Measurements from ENCODE around the gene GDPD5. TPM values are rescaled to one million over a fixed set of nuclear protein-coding genes. Genes with fewer than 3 reads are reported as not detected.

GDPD5 gene
- total RNA-seq, 2 experiments from 2014 or later: 13.5 to 57.3 TPM

- TF ChIP-seq CTCF (conservative IDR thresholded peaks at IDR 0.05; ENCODE audit: low read length): no peak
- H4K20me1 ChIP-seq (ENCODE audit: insufficient read depth, low read length): no peaks in the 10 kb centered on the region
- H3K79me2 ChIP-seq (ENCODE audit: insufficient read depth, low read depth, low read length): no peaks in the 10 kb centered on the region
- ChIA-PET CTCF (ENCODE audit: unreplicated experiment) (no interaction called here), POLR2A (no interaction called here)
- H3K4me3 ChIP-seq (ENCODE audit: low read depth, low read length, poor library complexity, severe bottlenecking): no peak overlapping the region
- no peaks in the 10 kb centered on the region for H3K9me2 ChIP-seq (ENCODE audit: insufficient read depth, low read length)
- H3K4me1 ChIP-seq (ENCODE audit: insufficient read depth, low read length, poor library complexity, severe bottlenecking): no peaks in the 10 kb centered on the region
- H3K36me3 ChIP-seq (ENCODE audit: insufficient read depth, low read length): no peaks in the 10 kb centered on the region
- no TSS peak for BruUV-seq (replicated peaks)
- no peak overlapping the region for H3K4me2 ChIP-seq (ENCODE audit: low read length)
- no peak overlapping the region for H3K27ac ChIP-seq (ENCODE audit: low read depth, low read length, poor library complexity, severe bottlenecking)
- no peak for DNase-seq (ENCODE audit: low spot score)
- intact Hi-C loops (cut with micrococcal nuclease; ENCODE audit: unreplicated experiment): no loop called here
- no peaks in the 10 kb centered on the region for H3K9me3 ChIP-seq (ENCODE audit: low read length)
- no peak overlapping the region for H2AFZ ChIP-seq (ENCODE audit: low read length)
Measured at GRCh38 chr11:75565916-75566762, 40.4 kb upstream of the GDPD5 start.

GRCh38 chr11:75565221-75565814 lies 39.6 kb upstream of the GDPD5 start:
- Histone ChIP-seq H3K4me1 (ENCODE audit: insufficient read depth, low read length, poor library complexity, severe bottlenecking) (no peaks in the 10 kb centered on the region), H3K27ac (ENCODE audit: low read depth, low read length, poor library complexity, severe bottlenecking) (no peak overlapping the region), H3K36me3 (ENCODE audit: insufficient read depth, low read length) (no peaks in the 10 kb centered on the region), H3K79me2 (ENCODE audit: insufficient read depth, low read depth, low read length) (no peaks in the 10 kb centered on the region), H3K9me2 (ENCODE audit: insufficient read depth, low read length) (no peaks in the 10 kb centered on the region), H2AFZ (ENCODE audit: low read length) (no peak overlapping the region), H3K4me2 (ENCODE audit: low read length) (no peak overlapping the region), H3K4me3 (ENCODE audit: low read depth, low read length, poor library complexity, severe bottlenecking) (no peak overlapping the region), H4K20me1 (ENCODE audit: insufficient read depth, low read length) (no peaks in the 10 kb centered on the region), H3K9me3 (ENCODE audit: low read length) (no peaks in the 10 kb centered on the region)
- BruUV-seq (replicated peaks): no TSS peak
- no peak for DNase-seq (ENCODE audit: low spot score)
- TF ChIP-seq EZH2phosphoT487 (IDR thresholded peaks at IDR 0.05; ENCODE audit: borderline replicate concordance, low read depth, low read length) (no peak), CTCF (conservative IDR thresholded peaks at IDR 0.05; ENCODE audit: low read length) (no peak)
- intact Hi-C loops (cut with micrococcal nuclease; ENCODE audit: unreplicated experiment): no loop called here
- ChIA-PET POLR2A (no interaction called here), CTCF (ENCODE audit: unreplicated experiment) (no interaction called here)

- no peaks in the 10 kb centered on the region for H3K36me3 ChIP-seq (ENCODE audit: insufficient read depth, low read length)
- H2AFZ ChIP-seq (ENCODE audit: low read length): no peak overlapping the region
- no peaks in the 10 kb centered on the region for H4K20me1 ChIP-seq (ENCODE audit: insufficient read depth, low read length)
- H3K4me2 ChIP-seq (ENCODE audit: low read length): no peak overlapping the region
- H3K4me3 ChIP-seq (ENCODE audit: low read depth, low read length, poor library complexity, severe bottlenecking): no peak overlapping the region
- no peaks in the 10 kb centered on the region for H3K79me2 ChIP-seq (ENCODE audit: insufficient read depth, low read depth, low read length)
- H3K9me2 ChIP-seq (ENCODE audit: insufficient read depth, low read length): no peaks in the 10 kb centered on the region
- intact Hi-C loops (cut with micrococcal nuclease; ENCODE audit: unreplicated experiment): no loop called here
- no peaks in the 10 kb centered on the region for H3K9me3 ChIP-seq (ENCODE audit: low read length)
- H3K4me1 ChIP-seq (ENCODE audit: insufficient read depth, low read length, poor library complexity, severe bottlenecking): no peaks in the 10 kb centered on the region
- H3K27ac ChIP-seq (ENCODE audit: low read depth, low read length, poor library complexity, severe bottlenecking): no peak overlapping the region
- TF ChIP-seq CTCF (conservative IDR thresholded peaks at IDR 0.05; ENCODE audit: low read length) (no peak), EZH2phosphoT487 (IDR thresholded peaks at IDR 0.05; ENCODE audit: borderline replicate concordance, low read depth, low read length) (no peak)
- no TSS peak for BruUV-seq (replicated peaks)
- ChIA-PET POLR2A (no interaction called here), CTCF (ENCODE audit: unreplicated experiment) (no interaction called here)
- no peak for DNase-seq (ENCODE audit: low spot score)
Measured at GRCh38 chr11:75563978-75564552, 38.3 kb upstream of the GDPD5 start.
